Mesangial cell (primary cell): ENCODE data around the gene GSTO1. TPM values are rescaled to one million over a fixed set of nuclear protein-coding genes. Genes with fewer than 3 reads are reported as not detected.

Experiments
- total RNA-seq: library from RNA; depleted of rRNA; stranded (reverse); fragments of >200 nt; gene quantifications from 2 replicates; pipeline ENCODE4 v1.2.3, GENCODE V29; 2015

The GSTO1 gene
- 48.0 and 156 TPM in 2 replicates for total RNA-seq

GRCh38 chr10:104254493-104255310, at the start of gene GSTO1:
GSTO1 (plus strand) TSS chr10:104254892; CDS start chr10:104254929, 37 bp downstream.

GRCh38 chr10:104231784-104232612, 22.7 kb upstream of the GSTO1 start, which contains the start of gene CFAP43:
CFAP43 (minus strand) TSS chr10:104232364; CDS start chr10:104232246, 118 bp downstream.

DNA sequence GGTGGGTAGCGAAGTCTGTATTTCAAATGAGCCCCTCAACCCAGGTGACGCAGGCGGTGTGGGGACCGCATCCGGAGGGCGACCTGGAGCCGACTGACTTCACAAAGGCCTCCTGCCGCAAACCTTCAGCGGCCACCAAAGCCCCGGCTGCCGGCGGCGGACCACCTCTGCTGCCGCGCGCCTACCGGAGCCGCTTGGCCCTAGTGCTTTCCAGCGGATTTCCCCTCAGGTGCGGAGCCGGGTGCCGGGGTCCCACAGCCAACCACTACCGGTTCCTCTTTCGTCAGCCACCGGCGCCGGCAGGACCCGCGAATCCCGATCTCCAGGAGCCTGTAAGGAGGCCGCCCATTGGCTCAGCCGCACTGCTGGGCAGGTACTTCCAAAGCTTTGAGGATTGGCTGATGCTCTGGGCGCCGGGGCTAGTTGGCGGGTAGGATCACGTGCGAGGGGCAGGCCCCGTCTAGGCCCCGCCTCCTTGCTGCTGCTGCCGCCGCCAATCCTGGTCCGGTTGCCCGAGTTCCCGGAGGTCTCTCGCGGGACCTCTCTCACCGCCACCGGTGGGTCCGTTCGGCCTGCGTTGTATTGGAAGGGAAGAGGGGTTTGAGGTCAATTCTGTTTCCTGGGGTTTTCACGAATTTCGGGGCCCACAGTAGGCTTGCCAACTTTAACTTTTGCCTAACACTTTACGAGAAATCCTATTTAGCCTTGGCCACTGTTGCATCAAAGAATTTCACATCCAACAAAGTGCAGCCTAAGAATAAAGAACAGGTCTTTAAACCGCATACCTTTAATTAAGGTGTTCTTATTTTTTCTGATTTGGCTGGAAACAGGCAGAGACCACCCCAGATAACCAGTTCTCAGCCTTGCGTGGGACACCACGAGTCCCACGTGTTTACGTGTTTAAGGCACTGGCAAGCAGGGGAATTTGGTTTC, 14.3 kb downstream of the GSTO1 start, which contains the start of gene GSTO2:
Gene GSTO2, plus strand, starts transcription at position 472 of the 933 bp plus-strand sequence. CDS start 5,732 bp downstream, outside the sequence.

Other genes starting within 250 kb of the GSTO1 start
- 0.16 TPM in 1 of 2 replicates, not detected in the other for gene COL17A1, start 169.0 kb upstream of the GSTO1 start, total RNA-seq
- 2.3 and 9.3 TPM in 2 replicates for gene SFR1, start 132.7 kb upstream of the GSTO1 start, total RNA-seq
- gene CFAP43, start 22.5 kb upstream of the GSTO1 start, total RNA-seq, result 0.16 and 0.38 TPM in 2 replicates
- gene GSTO2, start 14.3 kb downstream of the GSTO1 start, total RNA-seq, result 3.7 and 5.3 TPM in 2 replicates
- 24.5 and 28.2 TPM in 2 replicates for gene ITPRIP, start 83.6 kb downstream of the GSTO1 start, total RNA-seq
- under 0.01 and 0.16 TPM in 2 replicates for gene CFAP58, start 98.9 kb downstream of the GSTO1 start, total RNA-seq